Measurements from ENCODE around the gene GSG1L. TPM values are rescaled to one million over a fixed set of nuclear protein-coding genes. Genes with fewer than 3 reads are reported as not detected.
"Not testable (repeated sequence)": the region's sequence is repeated elsewhere in the genome, so short reads cannot be mapped to it uniquely, and the experiment has no call there.

Gene GSG1L
- polyA plus RNA-seq, 4 donors, result 0.52 to 0.92 (median 0.64) TPM

- no peak for DNase-seq (ENCODE audit: low read depth in 4 of 4, low spot score in 2 of 4)
Measured at GRCh38 chr16:27748868-27749546, 314.5 kb downstream of the GSG1L start.

DNA sequence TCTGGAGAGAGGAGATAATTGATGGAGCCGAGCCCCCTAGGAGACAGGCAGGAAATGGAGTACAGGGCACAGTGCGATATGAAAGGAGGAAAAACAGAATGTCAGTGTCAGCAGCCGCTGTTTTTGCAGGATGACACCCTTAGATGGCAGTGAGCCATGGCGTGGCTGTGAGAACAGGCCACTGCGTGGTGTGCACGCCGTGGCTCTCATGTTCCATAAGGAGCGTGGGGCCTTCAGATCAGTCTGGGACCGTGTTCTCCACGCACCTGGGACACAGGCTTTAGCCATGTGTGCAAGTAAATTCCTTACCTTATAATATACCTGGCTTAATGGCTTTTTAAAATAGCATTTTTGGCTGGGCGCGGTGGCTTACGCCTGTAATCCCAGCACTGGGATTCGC, 315.6 kb downstream of the GSG1L start:
- DNase-seq (ENCODE audit: low read depth in 4 of 4, low spot score in 2 of 4), result no peak

- DNase-seq (ENCODE audit: low read depth in 4 of 4, low spot score in 2 of 4), result no peak
Measured at GRCh38 chr16:27746076-27746855, 317.2 kb downstream of the GSG1L start.

DNA sequence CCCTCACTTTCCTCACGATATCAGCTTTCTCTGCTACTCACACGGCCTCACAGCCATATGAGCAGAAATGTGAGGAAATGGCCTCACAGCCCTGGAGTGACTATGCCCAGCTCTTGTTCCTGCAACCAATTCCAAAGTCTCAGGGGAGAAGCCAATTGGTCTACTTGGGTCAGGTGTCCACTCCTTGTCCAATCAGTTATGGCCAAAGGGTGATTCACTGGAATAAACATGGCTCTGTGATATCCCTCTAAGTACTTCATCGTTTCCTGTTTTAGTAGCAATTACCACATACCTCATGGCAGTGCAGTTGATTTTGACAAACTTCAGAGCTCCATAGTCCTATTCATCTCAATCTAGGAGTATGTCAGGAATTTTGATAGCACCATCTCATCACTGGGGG, 318.2 kb downstream of the GSG1L start:
- no peak for DNase-seq (ENCODE audit: low read depth in 4 of 4, low spot score in 2 of 4)

DNA sequence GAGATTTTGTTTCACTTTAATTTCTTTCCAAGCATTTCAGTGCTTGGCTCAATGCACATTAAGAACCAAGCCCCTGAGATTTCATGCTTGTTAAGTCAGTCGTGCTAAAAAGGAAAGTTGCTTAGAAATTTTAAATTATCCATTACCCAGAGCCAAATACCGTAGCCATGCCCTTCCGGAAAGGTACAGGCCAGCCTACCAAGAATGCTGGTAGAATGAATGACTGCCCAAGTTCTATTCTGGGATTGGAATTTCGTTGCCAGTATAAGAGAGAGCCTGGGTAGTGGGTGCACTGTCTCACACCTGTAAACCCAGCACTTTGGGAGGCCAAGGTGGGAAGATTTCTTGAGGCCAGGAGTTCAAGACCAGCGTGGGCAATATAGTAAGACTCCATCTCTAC, 319.6 kb downstream of the GSG1L start:
- DNase-seq (ENCODE audit: low read depth in 4 of 4, low spot score in 2 of 4), result no peak

- DNase-seq (ENCODE audit: low read depth in 4 of 4, low spot score in 2 of 4), result not testable (repeated sequence)
Measured at GRCh38 chr16:27743001-27743400, 320.5 kb downstream of the GSG1L start.

DNA sequence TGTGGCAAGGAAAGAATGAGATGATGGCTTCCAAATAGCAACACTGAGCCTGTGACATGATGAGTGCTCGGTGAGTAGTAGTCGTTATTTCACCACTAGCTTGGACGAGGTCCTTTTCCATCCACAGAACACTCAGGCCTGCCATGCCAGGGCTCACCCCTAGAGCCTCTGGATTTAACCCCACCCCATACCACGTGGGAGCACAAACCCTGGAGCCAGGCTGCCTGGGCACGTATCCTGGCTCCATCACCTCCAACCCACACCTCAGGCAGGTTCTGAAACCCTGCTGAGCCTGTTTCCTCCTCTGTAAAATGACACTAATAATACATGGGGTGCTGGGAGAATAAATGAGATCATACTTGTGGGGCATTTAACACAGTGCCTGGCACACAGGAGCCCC, 321.2 kb downstream of the GSG1L start:
- DNase-seq (ENCODE audit: low read depth in 4 of 4, low spot score in 2 of 4), result no peak

- no peak for DNase-seq (ENCODE audit: low read depth in 4 of 4, low spot score in 2 of 4)
Measured at GRCh38 chr16:27740496-27741201, 322.9 kb downstream of the GSG1L start.

GRCh38 chr16:27739606-27740357, 323.7 kb downstream of the GSG1L start:
- DNase-seq (ENCODE audit: low read depth in 4 of 4, low spot score in 2 of 4), result no peak

DNA sequence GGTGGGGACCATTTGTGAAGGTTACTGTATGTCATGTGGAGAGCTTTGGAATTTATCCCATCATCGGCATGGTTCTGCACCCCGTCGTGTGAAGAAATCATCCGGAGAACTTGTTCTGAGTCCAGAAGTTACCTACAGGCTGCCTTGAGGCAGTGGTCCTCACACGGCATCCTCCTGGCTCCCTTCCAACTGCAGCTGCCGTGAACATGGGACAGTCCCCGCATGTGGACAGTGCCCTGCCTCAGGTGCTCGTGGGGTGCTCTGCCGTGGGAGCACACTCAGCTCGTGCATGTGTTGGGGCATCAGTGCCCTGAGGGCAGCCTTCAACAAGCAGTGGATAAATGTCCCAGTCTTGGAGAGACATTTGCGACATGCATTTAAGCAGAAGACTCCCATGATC, 324.9 kb downstream of the GSG1L start:
- DNase-seq (ENCODE audit: low read depth in 4 of 4, low spot score in 2 of 4), result no peak

Other genes starting within 250 kb of the GSG1L start
- 10 to 100 TPM; 72.3 to 91.7 (median 87.6) TPM for gene XPO6, start 148.3 kb upstream of the GSG1L start, polyA plus RNA-seq (ENCODE audit: insufficient read length in 4 of 4)
- 10 to 100 TPM; 13.4 to 27.3 (median 20.2) TPM for gene SBK1, start 228.8 kb upstream of the GSG1L start, polyA plus RNA-seq (ENCODE audit: insufficient read length in 4 of 4)

Data from left renal cortex interstitium (tissue), 4 donors.